CD4-positive, alpha-beta T cell treated with Interferon alpha-2 for 1 hour (primary cell): ENCODE data around the gene GRIK1.
"Not testable (repeated sequence)": the region's sequence is repeated elsewhere in the genome, so short reads cannot be mapped to it uniquely, and the experiment has no call there.

Source experiments
- DNase-seq, 2 donors: peaks; one replicate each; pipeline ENCODE4 v3.0.0-alpha.2; 2020 to 2022

GRIK1 gene

DNA sequence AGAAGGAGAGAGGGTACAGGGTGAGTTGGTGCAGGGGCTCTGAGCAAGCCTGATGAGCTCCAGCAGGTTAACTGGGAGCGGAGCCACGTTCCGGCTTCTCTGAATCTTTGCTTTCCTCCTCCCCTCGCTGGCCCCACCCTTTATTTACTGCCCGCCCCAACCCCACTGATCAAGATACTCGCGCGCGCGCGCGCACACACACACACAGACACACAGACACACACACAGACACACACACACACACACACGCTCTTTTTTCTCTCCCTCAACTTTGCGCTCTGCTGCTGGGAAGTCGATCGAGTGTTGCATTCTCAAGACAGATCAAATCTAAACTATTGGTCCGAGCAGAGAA, at the start of gene GRIK1:
GRIK1 (minus strand) TSS at position 73 of the 352 bp plus-strand sequence.
- DNase-seq: no peak

GRCh38 chr21:29987762-29988161, 48.0 kb upstream of the GRIK1 start:
- no peak for DNase-seq

- no peak for DNase-seq
Measured at GRCh38 chr21:29985866-29986265, 46.1 kb upstream of the GRIK1 start.

DNA sequence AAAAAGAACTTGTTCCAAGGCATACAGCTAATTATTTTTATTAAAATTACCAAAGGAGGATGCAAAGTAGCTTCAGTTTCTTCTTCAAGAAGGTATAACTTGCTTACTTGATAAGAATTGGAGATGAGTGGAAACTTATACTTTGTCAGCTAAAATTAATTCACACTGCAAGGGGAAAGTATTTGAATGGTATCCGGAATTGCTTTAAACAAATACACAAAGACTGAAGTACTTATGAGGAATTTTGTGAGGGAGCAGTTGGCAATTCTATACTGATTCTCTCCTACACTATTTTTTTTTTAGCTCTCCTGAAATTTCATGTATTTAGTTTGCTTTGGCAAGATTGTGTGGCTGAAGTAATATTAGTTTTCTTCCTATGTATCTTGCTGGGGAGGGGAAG, 39.2 kb upstream of the GRIK1 start:
- no peak for DNase-seq

- DNase-seq: no peak
Measured at GRCh38 chr21:29975776-29976175, 36.0 kb upstream of the GRIK1 start.

GRCh38 chr21:29973258-29973657, 33.5 kb upstream of the GRIK1 start:
- DNase-seq: no peak

DNA sequence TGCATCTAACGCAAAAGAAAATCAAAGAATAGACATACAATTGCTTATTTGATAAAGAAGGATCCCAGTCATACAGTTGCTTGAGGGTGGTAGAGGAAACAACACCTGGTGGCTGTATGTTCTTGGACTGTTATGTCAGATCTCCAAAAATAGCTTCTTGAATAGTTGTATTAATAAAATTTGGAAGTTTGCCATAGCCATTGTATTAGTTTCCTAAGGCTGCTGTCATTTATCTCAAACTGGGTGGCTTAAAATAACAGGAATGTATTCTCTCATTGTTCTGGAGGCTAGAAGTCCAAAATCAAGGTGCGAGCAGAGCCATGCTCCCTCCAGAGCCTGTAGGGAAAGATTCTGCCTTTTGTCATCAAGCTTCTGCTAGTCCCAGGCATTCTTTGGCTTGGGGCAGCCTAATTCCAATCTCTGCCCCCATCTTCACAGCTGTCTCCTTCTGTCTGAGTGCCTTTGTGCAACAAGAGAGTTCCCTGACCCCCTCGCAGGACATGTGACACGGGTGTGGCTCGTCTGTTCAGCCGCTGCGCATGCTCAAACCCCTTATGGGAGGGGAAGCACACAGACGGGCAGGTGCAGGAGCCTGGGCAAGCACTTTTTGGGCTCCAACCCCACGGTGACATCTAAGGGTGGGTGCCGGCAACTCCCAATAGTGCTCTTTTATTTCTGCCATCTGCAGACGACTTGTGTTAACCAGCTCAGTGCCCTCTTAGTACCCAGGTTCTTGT, 21.7 kb upstream of the GRIK1 start:
- no peak for DNase-seq

GRCh38 chr21:29958551-29958950, 18.8 kb upstream of the GRIK1 start:
- DNase-seq: no peak

DNA sequence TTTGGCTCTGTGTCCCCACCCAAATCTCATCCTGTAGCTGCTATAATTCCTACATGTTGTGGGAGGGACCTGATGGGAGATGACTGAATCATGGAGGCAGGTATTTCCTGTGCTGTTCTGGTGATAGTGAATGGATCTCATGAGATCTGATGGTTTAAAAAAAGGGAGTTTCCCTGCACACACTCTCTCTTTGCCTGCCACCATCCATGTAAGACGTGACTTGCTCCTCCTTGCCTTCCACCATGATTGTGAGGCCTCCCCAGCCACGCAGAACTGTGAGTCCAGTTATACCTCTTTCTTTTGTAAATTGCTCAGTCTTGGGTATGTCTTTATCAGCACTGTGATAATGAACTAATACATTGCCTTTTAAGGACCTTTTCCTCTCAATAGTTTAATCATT, 18.2 kb upstream of the GRIK1 start:
- not testable (repeated sequence) for DNase-seq

DNA sequence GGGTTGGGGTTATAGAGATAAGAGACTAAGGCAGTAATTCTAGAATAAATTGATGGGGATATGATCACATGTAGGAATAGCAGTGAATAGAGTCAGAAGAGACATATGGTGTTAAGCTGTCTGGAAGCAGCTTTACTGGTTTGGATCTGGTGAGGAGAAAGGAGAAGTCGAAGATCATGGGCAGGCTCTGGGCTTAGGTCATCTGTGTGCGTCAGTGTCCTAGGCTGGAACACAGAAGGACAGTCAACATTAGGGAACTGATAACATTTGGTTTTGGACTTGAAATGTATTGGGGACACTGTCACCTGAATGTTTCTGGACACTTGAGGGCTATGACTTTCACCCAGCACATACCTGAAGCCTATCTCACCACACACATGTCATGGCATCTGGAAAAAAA, 13.9 kb upstream of the GRIK1 start:
- no peak for DNase-seq

- DNase-seq: no peak
Measured at GRCh38 chr21:29953072-29953471, 13.3 kb upstream of the GRIK1 start.

GRCh38 chr21:29951911-29952310, 12.1 kb upstream of the GRIK1 start:
- DNase-seq: no peak

DNA sequence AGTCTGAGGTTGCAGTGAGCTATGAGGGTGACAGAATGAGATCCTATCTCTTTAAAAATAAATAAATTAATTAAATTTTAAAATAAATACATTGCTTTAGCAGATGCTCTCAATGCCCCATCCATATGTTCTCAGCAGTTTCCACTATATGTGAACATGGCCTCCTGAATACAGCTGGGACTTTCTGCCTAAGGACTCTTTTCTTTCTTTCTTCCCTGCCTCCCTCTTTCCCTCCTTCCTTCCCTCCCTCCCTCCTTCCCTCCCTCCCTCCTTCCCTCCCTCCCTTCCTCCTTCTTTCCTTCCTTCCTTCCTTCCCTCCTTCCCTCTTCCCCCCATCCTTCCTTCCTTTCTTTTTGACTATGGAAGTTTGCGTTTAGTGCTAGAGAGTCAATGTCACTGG, 10.2 kb upstream of the GRIK1 start:
- no peak for DNase-seq

DNA sequence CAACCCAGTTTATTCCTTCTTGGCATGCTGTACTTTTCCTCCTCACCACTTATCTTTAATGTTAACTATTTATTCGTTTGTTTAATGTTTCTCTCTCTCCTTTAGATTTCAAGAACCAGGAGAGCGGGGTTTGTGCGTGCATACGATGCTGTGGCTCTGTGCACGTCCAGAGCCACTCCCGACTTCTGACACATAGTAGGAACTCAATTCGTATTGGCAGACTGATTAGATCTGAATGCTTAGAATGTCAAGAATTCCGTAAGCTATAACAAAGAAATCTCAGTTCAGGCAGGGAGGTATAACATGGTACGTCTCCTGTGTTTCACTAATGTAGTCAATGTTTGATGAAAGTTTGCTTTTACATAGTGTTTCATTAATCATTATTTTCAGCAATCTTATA, 7.3 kb upstream of the GRIK1 start:
- DNase-seq: no peak

GRCh38 chr21:29943885-29944284, 4.1 kb upstream of the GRIK1 start:
- DNase-seq: no peak

- no peak for DNase-seq
Measured at GRCh38 chr21:29942034-29942433, 2.2 kb upstream of the GRIK1 start.

- DNase-seq: no peak
Measured at GRCh38 chr21:29940991-29941390, 1.2 kb upstream of the GRIK1 start.

GRCh38 chr21:29940361-29940760, 565 bp upstream of the GRIK1 start:
- no peak for DNase-seq

GRCh38 chr21:29939104-29939923, 482 bp downstream of the GRIK1 start:
- DNase-seq: no peak

GRCh38 chr21:29938776-29939103, 1.1 kb downstream of the GRIK1 start:
- no peak for DNase-seq

DNA sequence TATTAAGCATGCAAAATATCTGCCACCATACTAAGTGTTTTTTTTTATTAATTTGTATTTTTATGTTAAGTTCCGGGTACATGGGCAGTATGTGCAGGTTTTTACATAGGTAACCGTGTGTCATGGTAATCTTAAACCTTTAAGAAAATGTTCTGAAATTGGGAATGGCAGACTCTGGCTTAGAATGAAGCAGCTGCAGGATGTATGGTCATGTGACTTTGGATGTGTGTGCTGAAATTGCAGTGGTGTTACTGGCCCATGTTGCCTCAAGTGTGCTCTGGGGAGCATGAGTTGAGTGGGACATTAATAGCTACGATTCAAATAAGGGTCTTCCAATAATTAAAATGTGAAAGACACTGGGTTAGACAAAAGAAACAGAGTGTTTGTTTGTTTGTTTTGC, 6.7 kb downstream of the GRIK1 start:
- DNase-seq: no peak

DNA sequence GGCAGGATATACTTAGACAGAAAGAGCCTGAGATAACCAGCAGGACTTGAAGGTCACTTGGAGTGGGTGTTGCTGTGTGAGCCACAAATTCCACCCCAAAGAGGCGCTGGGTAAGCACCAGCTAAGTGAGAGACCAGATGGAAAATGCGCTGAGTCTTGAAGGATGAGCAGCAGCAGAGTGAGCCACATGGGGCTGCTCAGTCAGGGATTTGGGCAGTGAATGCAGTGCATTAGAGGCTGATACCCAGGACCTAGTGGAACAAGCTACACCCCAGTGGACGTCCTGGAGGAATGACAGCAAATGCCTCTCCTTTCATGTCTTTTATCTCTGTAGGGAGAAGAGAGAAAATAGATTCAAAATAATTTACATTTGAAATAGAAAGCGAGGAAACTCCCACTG, 11.3 kb downstream of the GRIK1 start:
- no peak for DNase-seq

DNA sequence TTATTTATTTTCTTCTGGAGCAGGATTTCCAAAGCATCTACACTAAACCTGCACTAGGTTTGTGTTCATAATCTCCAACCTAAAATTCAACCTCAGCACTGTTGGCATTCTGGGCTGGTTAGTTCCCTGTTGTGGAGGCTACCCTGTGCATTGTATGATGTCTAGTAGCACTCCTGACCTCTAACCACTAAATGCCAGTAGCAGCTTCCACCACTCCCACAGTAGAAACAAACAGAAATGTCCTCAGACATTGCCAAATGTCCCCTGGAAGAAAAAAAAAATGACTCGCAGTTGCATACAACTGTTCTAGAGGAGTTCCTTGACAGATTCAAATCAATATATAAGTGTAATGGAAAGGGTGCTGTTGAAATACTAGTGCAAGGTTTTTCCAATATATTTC, 18.9 kb downstream of the GRIK1 start:
- no peak for DNase-seq

GRCh38 chr21:29914326-29914725, 25.5 kb downstream of the GRIK1 start:
- DNase-seq: no peak

- DNase-seq: no peak
Measured at GRCh38 chr21:29909571-29909970, 30.2 kb downstream of the GRIK1 start.
